Spleen (tissue), 7 donors: Measurements from ENCODE around the gene HELQ.

Experiments
- CTCF ChIP-seq, 11 experiments: fragments of 200-600 bp in 7 of 11; fragments of 450-650 bp in 4 of 11; sonication (generic) in 4 of 11; IDR thresholded peaks in 8 of 11; conservative IDR thresholded peaks in 3 of 11; 1 replicate in 7 of 11; 2 replicates in 4 of 11; pipeline versions ENCODE4 v1.4.0 to v1.8.0; 2016 to 2021; ENCODE audit warnings: antibody characterized with exemption in 11 of 11, inconsistent platforms in 4 of 11, mild to moderate bottlenecking in 1 of 11
- POLR2A ChIP-seq, 3 donors: fragments of 450-650 bp; IDR thresholded peaks; one replicate each; pipeline ENCODE4 v1.5.1; 2017; ENCODE audit warnings: antibody characterized with exemption in 3 of 3, mild to moderate bottlenecking in 1 of 3
- donor health status: DM: no; HTN: no; CAD: no; lungs with moderate emphysema.
- donor health status: DM: no; HTN: no; CAD: no.
- donor health status: DM: no; HTN: no; CAD: no.

DNA sequence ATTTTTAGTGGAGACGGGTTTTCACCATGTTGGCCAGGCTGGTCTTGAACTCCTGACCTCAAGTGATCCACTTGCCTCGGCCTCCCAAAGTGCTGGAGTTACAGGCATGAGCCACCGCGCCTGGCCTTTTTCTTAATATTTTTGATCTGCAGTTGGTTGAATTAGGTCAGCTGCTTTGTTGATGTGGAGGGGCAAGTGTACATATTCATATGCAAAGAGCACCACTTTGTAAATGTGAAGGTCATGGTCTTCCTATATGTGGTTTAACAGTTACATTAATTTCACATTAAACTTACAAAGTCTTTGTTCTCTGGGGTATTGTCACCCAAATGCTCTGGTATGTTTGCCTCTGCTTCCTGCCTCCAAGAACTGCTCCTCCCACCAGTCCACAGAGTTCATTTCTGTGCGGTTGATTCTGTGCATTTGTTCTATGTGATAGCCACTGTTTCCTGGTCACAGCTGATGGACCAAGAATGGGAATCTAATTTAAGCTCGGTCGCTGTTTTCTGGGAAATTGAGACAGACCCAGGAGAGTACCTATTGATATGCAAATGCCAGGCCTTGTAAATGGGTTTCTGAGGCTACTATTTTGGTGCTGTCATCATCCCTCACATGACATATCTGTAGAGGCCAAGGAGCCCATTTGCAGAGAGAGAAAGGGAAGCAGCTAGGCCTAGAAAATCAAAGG lies 94.1 kb downstream of the HELQ start:
- TF ChIP-seq CTCF (IDR thresholded peaks at IDR 0.05 in 8 of 11, conservative IDR thresholded peaks at IDR 0.05 in 3 of 11) (no peak), POLR2A (IDR thresholded peaks at IDR 0.05) (no peak)
